Breast epithelium (tissue), 4 donors: ENCODE measurements around the gene KCNQ2. TPM values are rescaled to one million over a fixed set of nuclear protein-coding genes. Genes with fewer than 3 reads are reported as not detected.
A peak's percentile ranks its signal among the peaks of the same experiment; 100 is the strongest.

Experiments
- DNase-seq, 2 donors: peaks; one replicate each; pipeline ENCODE4 v3.0.0-alpha.2; 2019; ENCODE audit warnings: low spot score in 2 of 2
- H3K27ac ChIP-seq, 2 donors: fragments of 200-600 bp; sonication (generic) in 1 of 2; one replicate each; pipeline ENCODE4 v1.5.1; 2016 to 2019; ENCODE audit warnings: mild to moderate bottlenecking in 1 of 2
- H3K27me3 ChIP-seq, 2 donors: fragments of 200-600 bp; sonication (generic) in 1 of 2; one replicate each; pipeline versions ENCODE4 v1.5.1 to v1.6.0; 2017 to 2019; ENCODE audit warnings: control low read depth in 1 of 2, mild to moderate bottlenecking in 1 of 2
- H3K36me3 ChIP-seq: fragments of 200-600 bp; one replicate; pipeline ENCODE4 v1.5.1; 2019
- H3K4me1 ChIP-seq, 2 donors: fragments of 200-600 bp; sonication (generic); one replicate each; pipeline ENCODE4 v1.5.1; 2016 to 2019; ENCODE audit warnings: control low read depth in 1 of 2
- H3K4me3 ChIP-seq, 3 donors: fragments of 200-600 bp; sonication (generic); 1 replicate in 2 of 3; 2 replicates in 1 of 3; pipeline ENCODE4 v1.5.1; 2016 to 2019; ENCODE audit warnings: mild to moderate bottlenecking in 3 of 3, moderate library complexity in 2 of 3
- H3K9me3 ChIP-seq, 2 donors: fragments of 200-600 bp; sonication (generic) in 1 of 2; one replicate each; pipeline ENCODE4 v1.5.1; 2016 to 2019; ENCODE audit warnings: control low read depth in 1 of 2
- POLR2A ChIP-seq: fragments of 450-650 bp; IDR thresholded peaks from one replicate; pipeline ENCODE4 v1.6.1; 2016; ENCODE audit warnings: antibody characterized with exemption, mild to moderate bottlenecking, moderate library complexity
- POLR2AphosphoS5 ChIP-seq, 3 donors: sonication (generic); formaldehyde crosslinking; IDR thresholded peaks; one replicate each; pipeline ENCODE4 v1.6.1; 2017; ENCODE audit warnings: antibody characterized with exemption in 3 of 3
- intact Hi-C: fragments of 100-400 bp; cut with DNase I; formaldehyde crosslinking; loops from one replicate; pipeline ENCODE4 v1.15.1; 2023; ENCODE audit warnings: low total_unique reads
- total RNA-seq, 3 donors: library from RNA; depleted of rRNA; stranded (reverse); fragments of >200 nt; gene quantifications; one replicate each; pipeline ENCODE4 v1.1.0, GENCODE V29; 2016
- TF ChIP-seq, protein P1 (sequence below), 3 donors: fragments of 450-650 bp; IDR thresholded peaks; one replicate each; pipeline ENCODE4 v1.5.1; 2016 to 2017; ENCODE audit warnings: antibody characterized with exemption in 3 of 3, mild to moderate bottlenecking in 3 of 3, moderate library complexity in 3 of 3

KCNQ2 gene
- total RNA-seq, 3 donors from 2014 or later: not detected

DNA sequence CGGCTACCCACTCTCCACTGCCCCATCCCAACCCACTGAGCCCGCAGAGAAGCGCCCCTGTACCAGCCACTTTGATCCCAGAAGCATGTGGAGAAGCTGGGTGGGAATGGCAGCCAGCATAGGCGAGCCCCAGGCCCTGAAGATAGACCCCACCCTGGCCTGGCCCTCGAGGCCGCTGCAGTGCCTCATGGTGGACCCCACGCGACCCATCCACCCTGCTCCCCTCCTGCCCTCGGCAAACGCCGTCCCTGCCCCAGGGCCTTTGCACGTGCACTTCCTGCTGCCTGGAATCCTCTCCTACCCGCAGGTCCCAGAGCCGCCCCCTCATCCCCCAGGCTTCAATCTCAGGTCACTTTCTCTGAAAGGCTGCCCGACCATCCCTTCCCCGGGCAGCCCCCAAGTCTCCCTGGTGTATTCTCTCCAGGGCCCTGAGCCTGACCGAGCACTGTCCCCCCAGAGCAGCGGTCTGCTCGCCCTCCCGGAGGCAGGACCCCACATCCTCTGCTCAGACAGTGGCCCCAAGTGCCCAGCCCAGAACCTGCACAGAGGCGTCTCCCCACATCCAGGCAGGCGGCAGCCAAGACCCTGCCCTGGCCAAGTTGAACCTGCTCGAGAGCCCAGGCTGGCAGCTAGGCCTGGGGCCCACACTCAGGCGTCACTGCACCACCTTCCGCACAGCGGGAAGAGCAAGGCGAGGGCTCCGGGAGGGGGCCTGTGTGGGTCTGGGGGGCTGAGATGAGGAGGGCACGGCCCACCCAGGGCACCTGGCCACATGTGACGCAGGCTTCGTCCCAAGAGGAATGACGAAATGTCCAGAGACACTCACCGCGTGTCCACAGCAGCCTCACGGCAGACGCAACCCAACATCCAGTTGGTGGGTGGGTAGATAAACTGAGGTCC lies 14.0 kb downstream of the KCNQ2 start:
- TF ChIP-seq POLR2AphosphoS5 (IDR thresholded peaks at IDR 0.05) (no peak), POLR2A (no peak)
- TF ChIP-seq, protein P1, sequence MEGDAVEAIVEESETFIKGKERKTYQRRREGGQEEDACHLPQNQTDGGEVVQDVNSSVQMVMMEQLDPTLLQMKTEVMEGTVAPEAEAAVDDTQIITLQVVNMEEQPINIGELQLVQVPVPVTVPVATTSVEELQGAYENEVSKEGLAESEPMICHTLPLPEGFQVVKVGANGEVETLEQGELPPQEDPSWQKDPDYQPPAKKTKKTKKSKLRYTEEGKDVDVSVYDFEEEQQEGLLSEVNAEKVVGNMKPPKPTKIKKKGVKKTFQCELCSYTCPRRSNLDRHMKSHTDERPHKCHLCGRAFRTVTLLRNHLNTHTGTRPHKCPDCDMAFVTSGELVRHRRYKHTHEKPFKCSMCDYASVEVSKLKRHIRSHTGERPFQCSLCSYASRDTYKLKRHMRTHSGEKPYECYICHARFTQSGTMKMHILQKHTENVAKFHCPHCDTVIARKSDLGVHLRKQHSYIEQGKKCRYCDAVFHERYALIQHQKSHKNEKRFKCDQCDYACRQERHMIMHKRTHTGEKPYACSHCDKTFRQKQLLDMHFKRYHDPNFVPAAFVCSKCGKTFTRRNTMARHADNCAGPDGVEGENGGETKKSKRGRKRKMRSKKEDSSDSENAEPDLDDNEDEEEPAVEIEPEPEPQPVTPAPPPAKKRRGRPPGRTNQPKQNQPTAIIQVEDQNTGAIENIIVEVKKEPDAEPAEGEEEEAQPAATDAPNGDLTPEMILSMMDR (IDR thresholded peaks at IDR 0.05): no peak
- Histone ChIP-seq H3K36me3 (no peaks in the 10 kb centered on the region), H3K4me1 (peaks cover 0 to 5% of the 10 kb centered on the region in 2 donors), H3K4me3 (no peak overlapping the region), H3K9me3 (peaks cover 0 to 2% of the 10 kb centered on the region in 2 donors), H3K27ac (no peak overlapping the region), H3K27me3 (peaks cover 13 to 93% of the 10 kb centered on the region in 2 donors)
- intact Hi-C loops: no loop called here
- DNase-seq: no peak

DNA sequence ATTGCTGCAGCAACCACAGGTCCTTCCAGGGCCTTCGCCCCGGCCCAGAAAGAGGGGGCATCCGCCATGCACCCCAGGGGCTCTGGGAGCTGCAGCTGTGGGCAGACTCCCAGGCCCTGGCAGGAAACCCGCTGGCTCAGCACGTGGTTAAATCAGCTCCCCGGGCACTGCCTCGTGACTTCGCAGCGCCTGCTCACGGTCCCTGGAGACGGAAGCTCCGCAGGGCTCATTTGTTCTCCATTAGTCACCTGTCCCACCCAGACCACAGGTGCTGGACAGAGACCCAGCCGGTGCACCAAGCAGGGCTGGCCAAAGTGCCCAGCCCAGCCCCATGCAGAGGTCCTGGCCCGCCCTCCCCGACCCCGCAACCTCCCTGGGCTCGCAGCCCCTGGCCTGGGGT lies 14.7 kb downstream of the KCNQ2 start:
- no peak overlapping the region for H3K27ac ChIP-seq
- no peak for TF ChIP-seq POLR2AphosphoS5 (IDR thresholded peaks at IDR 0.05)
- no peak for TF ChIP-seq POLR2A
- TF ChIP-seq, protein P1 (IDR thresholded peaks at IDR 0.05): no peak
- no peak overlapping the region for H3K4me3 ChIP-seq
- no peaks in the 10 kb centered on the region for H3K36me3 ChIP-seq
- DNase-seq: peak in 1 of 2 donors; percentile 26
- H3K9me3 ChIP-seq: peaks cover 0 to 2% of the 10 kb centered on the region in 2 donors
- intact Hi-C loops: no loop called here
- H3K4me1 ChIP-seq: peaks cover 0 to 5% of the 10 kb centered on the region in 2 donors
- peaks cover 15 to 93% of the 10 kb centered on the region in 2 donors for H3K27me3 ChIP-seq

DNA sequence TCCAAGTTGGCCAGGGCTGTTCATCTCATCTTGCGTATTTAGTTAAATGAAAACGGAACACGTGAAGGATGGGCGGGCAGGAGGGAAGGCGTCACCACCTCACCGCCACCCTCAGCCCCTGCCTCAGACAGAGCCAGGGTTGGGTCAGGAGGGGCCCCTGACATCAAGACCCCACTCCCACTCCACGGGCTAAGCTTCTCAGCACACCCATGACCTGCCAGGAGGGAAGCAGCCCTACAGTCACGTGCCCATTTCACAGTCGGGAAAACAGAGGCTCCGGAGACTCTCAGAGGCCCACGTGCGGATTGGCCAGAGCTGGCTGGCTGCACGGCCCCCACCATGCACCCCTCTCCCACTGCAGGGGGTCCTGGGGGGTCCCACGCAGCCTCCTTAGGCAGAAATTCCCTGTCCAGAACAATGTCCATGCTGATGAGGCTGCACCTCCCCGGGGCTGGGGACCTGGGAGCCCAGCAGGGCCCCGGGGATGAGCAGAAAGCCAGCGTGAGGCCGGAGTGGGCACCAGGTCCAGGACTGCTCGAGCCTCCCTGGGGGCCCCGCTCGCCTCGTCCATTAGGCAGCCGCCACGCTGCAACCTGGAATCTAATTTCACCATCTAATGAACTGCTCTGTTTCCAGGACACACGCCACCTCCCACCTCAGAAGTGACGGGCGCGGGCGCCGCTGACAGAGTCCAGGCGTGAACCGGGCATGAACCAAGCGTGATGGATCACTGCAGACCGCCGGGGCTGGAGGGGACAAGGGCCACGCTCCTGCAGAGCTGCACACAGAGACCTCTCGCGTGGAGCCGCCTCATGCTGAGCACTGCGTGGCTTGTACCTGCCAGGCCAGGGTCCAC lies 15.8 kb downstream of the KCNQ2 start:
- H3K27ac ChIP-seq: no peak overlapping the region
- H3K9me3 ChIP-seq: peaks cover 0 to 2% of the 10 kb centered on the region in 2 donors
- H3K4me1 ChIP-seq: peaks cover 0 to 5% of the 10 kb centered on the region in 2 donors
- H3K36me3 ChIP-seq: no peaks in the 10 kb centered on the region
- no peak overlapping the region for H3K4me3 ChIP-seq
- intact Hi-C loops: no loop called here
- peaks cover 15 to 94% of the 10 kb centered on the region in 2 donors for H3K27me3 ChIP-seq
- TF ChIP-seq POLR2AphosphoS5 (IDR thresholded peaks at IDR 0.05) (no peak), POLR2A (no peak)
- TF ChIP-seq, protein P1 (IDR thresholded peaks at IDR 0.05): no peak
- DNase-seq: no peak

DNA sequence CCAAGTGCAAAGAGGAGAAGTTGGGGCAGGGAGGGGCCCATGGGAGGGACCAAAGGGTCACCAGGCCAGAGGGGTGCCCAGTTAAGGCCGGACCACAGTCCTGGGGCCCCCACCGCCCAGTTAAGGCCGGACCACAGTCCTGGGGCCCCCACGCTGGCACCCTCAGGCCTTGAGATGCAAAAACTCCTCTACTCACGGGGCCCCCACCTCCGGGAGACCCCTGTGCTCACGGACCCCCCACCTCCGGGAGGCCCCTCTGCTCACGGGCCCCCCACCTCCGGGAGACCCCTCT lies 16.9 kb downstream of the KCNQ2 start:
- no peak for DNase-seq
- intact Hi-C loops: no loop called here
- H3K36me3 ChIP-seq: no peaks in the 10 kb centered on the region
- no peak overlapping the region for H3K27ac ChIP-seq
- peaks cover 0 to 2% of the 10 kb centered on the region in 2 donors for H3K9me3 ChIP-seq
- peaks cover 0 to 5% of the 10 kb centered on the region in 2 donors for H3K4me1 ChIP-seq
- TF ChIP-seq POLR2AphosphoS5 (IDR thresholded peaks at IDR 0.05) (no peak), POLR2A (no peak)
- TF ChIP-seq, protein P1 (IDR thresholded peaks at IDR 0.05): no peak
- peaks cover 15 to 92% of the 10 kb centered on the region in 2 donors for H3K27me3 ChIP-seq
- no peak overlapping the region for H3K4me3 ChIP-seq
